Measurements from ENCODE around the gene LRP4.

DNA sequence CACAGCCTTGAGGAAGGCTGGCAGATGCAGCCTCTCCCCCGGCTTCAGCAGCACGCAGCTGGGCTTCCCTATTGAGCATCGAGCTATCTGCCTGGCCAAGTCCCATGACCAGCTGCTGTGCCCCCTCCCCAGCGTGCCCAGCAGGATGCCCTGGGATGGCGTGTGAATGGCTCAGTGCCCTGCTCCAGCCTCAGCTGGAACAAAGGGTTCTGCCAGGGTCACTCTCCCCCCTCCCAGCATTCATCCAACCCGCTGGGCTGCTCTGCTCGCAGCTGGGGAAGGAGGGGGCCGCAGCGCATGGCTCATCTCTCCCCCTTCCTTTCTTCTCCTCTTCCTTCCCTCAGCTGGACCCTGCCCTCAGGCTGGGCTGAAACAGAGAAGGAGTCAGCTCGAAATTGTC is 14.5 kb downstream of the LRP4 start:
- TF ChIP-seq, protein P1, sequence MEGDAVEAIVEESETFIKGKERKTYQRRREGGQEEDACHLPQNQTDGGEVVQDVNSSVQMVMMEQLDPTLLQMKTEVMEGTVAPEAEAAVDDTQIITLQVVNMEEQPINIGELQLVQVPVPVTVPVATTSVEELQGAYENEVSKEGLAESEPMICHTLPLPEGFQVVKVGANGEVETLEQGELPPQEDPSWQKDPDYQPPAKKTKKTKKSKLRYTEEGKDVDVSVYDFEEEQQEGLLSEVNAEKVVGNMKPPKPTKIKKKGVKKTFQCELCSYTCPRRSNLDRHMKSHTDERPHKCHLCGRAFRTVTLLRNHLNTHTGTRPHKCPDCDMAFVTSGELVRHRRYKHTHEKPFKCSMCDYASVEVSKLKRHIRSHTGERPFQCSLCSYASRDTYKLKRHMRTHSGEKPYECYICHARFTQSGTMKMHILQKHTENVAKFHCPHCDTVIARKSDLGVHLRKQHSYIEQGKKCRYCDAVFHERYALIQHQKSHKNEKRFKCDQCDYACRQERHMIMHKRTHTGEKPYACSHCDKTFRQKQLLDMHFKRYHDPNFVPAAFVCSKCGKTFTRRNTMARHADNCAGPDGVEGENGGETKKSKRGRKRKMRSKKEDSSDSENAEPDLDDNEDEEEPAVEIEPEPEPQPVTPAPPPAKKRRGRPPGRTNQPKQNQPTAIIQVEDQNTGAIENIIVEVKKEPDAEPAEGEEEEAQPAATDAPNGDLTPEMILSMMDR (IDR thresholded peaks at IDR 0.05) = no peak
- no peak for TF ChIP-seq POLR2A (IDR thresholded peaks at IDR 0.05)

Data from testis (tissue), 2 donors.